ACC112 (cell line): Measurements from ENCODE around the gene BPIFB3.

Experiments
- H2AFZ ChIP-seq: fragments of 200-600 bp; sonication (generic); one replicate; pipeline ENCODE4 v1.6.0; 2017; ENCODE audit warnings: antibody characterized with exemption, low read length; ENCODE audit not compliant: unreplicated experiment
- H3K27ac ChIP-seq: fragments of 200-600 bp; sonication (generic); 2 replicates; pipeline ENCODE4 v1.5.1; 2014; ENCODE audit warnings: low read depth, mild to moderate bottlenecking, antibody characterized with exemption, low read length, moderate library complexity
- H3K27me3 ChIP-seq: fragments of 200-600 bp; sonication (generic); 2 replicates; pipeline ENCODE4 v1.6.1; 2014; ENCODE audit warnings: mild to moderate bottlenecking, antibody characterized with exemption, low read length, moderate library complexity, mixed read lengths; ENCODE audit not compliant: insufficient read depth
- H3K36me3 ChIP-seq: fragments of 200-600 bp; sonication (generic); 2 replicates; pipeline ENCODE4 v1.6.1; 2016; ENCODE audit warnings: mild to moderate bottlenecking, antibody characterized with exemption, low read length, moderate library complexity, mixed read lengths; ENCODE audit not compliant: insufficient read depth
- H3K4me1 ChIP-seq: fragments of 200-600 bp; sonication (generic); one replicate; pipeline ENCODE4 v1.6.1; 2016; ENCODE audit warnings: low read length, mixed read lengths; ENCODE audit not compliant: insufficient read depth, unreplicated experiment, control insufficient read depth
- H3K4me3 ChIP-seq: fragments of 200-600 bp; sonication (generic); 2 replicates; pipeline ENCODE4 v1.5.1; 2014; ENCODE audit warnings: mild to moderate bottlenecking, low read depth, low read length
- H3K79me2 ChIP-seq: fragments of 200-600 bp; sonication (generic); one replicate; pipeline ENCODE4 v1.6.0; 2016; ENCODE audit warnings: low read length; ENCODE audit not compliant: control insufficient read depth, unreplicated experiment, insufficient read depth

Gene BPIFB3

DNA sequence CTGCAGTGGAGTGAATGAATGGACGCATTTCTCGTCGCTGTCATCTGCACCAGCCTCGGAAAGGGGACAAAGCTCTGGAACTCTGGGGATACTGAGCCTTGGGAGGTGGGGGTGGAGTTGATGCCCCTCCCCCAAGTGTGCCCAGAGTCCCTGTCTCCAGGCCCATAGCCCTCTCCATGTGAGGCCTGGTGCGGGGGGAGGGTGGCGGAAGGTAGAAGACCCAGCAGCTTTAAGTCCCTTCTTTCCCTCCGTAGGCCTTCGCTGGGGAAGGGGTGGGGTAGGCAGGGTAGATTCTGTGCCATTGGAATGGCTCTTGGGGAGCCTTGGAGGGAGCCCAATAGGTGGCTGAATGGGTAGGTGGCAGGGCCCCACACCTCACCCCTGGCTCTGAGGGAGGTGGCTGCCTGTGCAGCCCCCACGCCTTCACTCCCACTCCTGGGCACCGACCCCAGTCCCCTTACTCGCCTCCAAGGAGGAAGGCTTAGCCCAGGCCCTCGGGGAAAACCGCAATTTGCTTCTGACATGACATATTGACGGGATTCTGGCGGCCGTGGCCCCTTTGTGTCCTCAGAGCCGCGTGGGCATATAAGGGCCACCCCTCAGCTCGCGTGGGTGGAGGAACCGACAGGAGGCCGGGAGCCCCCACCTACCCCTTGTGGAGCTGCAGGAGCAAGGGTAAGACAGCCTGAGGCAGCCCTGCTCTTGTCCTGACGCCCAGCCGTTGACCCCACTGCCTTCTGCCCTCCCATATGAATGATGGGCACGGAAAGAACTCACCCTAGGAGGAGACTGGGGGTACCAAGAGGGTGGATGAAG lies at the start of gene BPIFB3:
Gene BPIFB3, plus strand, starts transcription at position 613 of the 816 bp plus-strand sequence. CDS start 1,533 bp downstream, outside the sequence.
- no peaks in the 10 kb centered on the region for H3K79me2 ChIP-seq
- H3K4me1 ChIP-seq = no peaks in the 10 kb centered on the region
- no peak within 1 kb of the TSS for H2AFZ ChIP-seq
- H3K4me3 ChIP-seq = no peak within 1 kb of the TSS
- no peaks in the 10 kb centered on the region for H3K36me3 ChIP-seq
- peaks cover 36% of the 10 kb centered on the region for H3K27me3 ChIP-seq
- no peak within 1 kb of the TSS for H3K27ac ChIP-seq

GRCh38 chr20:33004141-33004751 lies 49.5 kb upstream of the BPIFB3 start, which contains the start of gene SUN5:
SUN5 (minus strand) TSS chr20:33004433; CDS start chr20:33004340, 93 bp downstream.
- Histone ChIP-seq H3K4me3 (no peak within 1 kb of the TSS), H3K27ac (no peak within 1 kb of the TSS), H3K79me2 (no peaks in the 10 kb centered on the region), H3K4me1 (no peaks in the 10 kb centered on the region), H3K27me3 (peaks cover 24% of the 10 kb centered on the region), H2AFZ (no peak within 1 kb of the TSS), H3K36me3 (no peaks in the 10 kb centered on the region)

GRCh38 chr20:33005132-33005566 lies 48.6 kb upstream of the BPIFB3 start:
- Histone ChIP-seq H3K27me3 (peaks cover 23% of the 10 kb centered on the region), H3K4me3 (no peak overlapping the region), H3K27ac (no peak overlapping the region), H3K36me3 (no peaks in the 10 kb centered on the region), H3K4me1 (no peaks in the 10 kb centered on the region), H3K79me2 (no peaks in the 10 kb centered on the region), H2AFZ (no peak overlapping the region)

GRCh38 chr20:33005908-33006775 lies 47.6 kb upstream of the BPIFB3 start:
- H3K27me3 ChIP-seq = peaks cover 31% of the 10 kb centered on the region
- H2AFZ ChIP-seq = no peak overlapping the region
- no peak overlapping the region for H3K27ac ChIP-seq
- no peaks in the 10 kb centered on the region for H3K36me3 ChIP-seq
- no peaks in the 10 kb centered on the region for H3K4me1 ChIP-seq
- no peak overlapping the region for H3K4me3 ChIP-seq
- no peaks in the 10 kb centered on the region for H3K79me2 ChIP-seq

- Histone ChIP-seq H3K36me3 (no peaks in the 10 kb centered on the region), H3K27ac (no peak overlapping the region), H2AFZ (no peak overlapping the region), H3K4me3 (no peak overlapping the region), H3K79me2 (no peaks in the 10 kb centered on the region), H3K4me1 (no peaks in the 10 kb centered on the region), H3K27me3 (peaks cover 39% of the 10 kb centered on the region)
These were observed 46.8 kb upstream of the BPIFB3 start for GRCh38 chr20:33006776-33007375.

GRCh38 chr20:33007376-33008335 lies 46.0 kb upstream of the BPIFB3 start, which contains the start of gene BPIFB2:
BPIFB2 (plus strand) TSS chr20:33007704; CDS start chr20:33008575, 871 bp downstream.
- Histone ChIP-seq H3K79me2 (no peaks in the 10 kb centered on the region), H3K27me3 (peaks cover 46% of the 10 kb centered on the region), H3K36me3 (no peaks in the 10 kb centered on the region), H3K27ac (no peak within 1 kb of the TSS), H2AFZ (no peak within 1 kb of the TSS), H3K4me3 (no peak within 1 kb of the TSS), H3K4me1 (no peaks in the 10 kb centered on the region)

DNA sequence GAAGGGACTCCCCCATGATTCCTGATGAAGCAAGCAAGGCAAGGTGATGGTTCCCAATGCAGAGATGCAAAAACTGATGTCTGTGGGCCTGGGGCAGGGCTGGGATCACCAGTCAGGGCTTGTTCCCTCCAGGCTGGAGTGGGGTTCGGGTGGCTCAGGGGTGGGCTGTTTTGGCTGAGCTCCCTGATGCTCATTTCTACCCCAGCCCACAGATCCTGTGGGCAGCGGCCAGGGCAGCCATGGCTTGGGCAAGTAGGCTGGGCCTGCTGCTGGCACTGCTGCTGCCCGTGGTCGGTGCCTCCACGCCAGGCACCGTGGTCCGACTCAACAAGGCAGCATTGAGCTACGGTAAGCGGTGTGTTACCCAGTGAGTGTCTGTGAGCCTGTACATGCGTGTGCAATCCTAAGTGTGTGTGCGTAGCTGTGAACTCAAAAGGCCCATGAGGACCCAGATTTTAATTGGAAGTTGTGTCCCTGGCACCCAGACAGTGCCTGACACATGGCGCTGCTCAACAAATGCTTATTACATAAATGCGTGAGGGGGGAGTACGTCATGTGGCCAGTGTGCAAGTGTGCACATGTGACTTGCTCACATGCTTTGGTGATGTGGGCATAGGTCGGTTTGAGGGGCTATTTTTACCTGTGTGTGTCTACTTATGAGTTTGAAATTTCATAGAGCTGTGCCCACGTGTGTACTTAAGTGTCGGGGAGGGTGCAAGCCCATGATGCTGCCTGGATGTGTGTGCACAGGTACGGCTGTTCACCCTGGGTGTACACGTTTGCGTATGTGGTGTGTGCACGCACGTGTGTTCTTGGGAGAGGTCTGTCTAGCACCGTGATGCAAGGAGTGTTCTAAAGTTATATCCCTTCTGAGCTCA lies 45.1 kb upstream of the BPIFB3 start:
- Histone ChIP-seq H3K27me3 (peaks cover 56% of the 10 kb centered on the region), H2AFZ (no peak overlapping the region), H3K27ac (no peak overlapping the region), H3K36me3 (no peaks in the 10 kb centered on the region), H3K4me1 (no peaks in the 10 kb centered on the region), H3K4me3 (no peak overlapping the region), H3K79me2 (no peaks in the 10 kb centered on the region)

GRCh38 chr20:33009214-33010132 lies 44.2 kb upstream of the BPIFB3 start:
- no peaks in the 10 kb centered on the region for H3K4me1 ChIP-seq
- H2AFZ ChIP-seq = no peak overlapping the region
- H3K36me3 ChIP-seq = no peaks in the 10 kb centered on the region
- no peak overlapping the region for H3K27ac ChIP-seq
- H3K79me2 ChIP-seq = no peaks in the 10 kb centered on the region
- peaks cover 58% of the 10 kb centered on the region for H3K27me3 ChIP-seq
- H3K4me3 ChIP-seq = no peak overlapping the region
